ENCODE results near the gene FHOD3. TPM values are rescaled to one million over a fixed set of nuclear protein-coding genes. Genes with fewer than 3 reads are reported as not detected.

The FHOD3 gene
- total RNA-seq, 2 donors from 2014 or later: 66.0 to 114 TPM

DNA sequence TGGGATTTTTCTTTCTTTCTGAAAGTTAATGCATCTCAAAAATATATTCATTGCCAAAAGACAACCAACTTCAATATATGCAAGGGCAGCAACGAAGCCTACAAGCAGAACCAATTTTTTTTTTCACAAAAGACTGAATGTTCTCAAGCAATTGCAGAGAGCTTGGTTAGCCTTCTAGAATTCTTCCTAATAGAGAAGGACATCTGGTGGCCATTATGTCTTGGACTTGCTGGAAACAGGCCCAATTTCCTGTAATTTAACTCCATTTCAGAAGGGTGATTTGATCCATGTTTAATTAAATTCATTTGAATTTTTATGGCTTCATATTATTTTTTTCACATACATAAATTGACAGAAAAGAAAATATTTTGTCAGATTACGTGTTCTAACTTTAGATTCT lies 323.3 kb downstream of the FHOD3 start:
- Histone ChIP-seq H3K27ac (no peak overlapping the region), H3K27me3 (no peaks in the 10 kb centered on the region), H3K4me3 (no peak overlapping the region), H3K4me1 (peaks cover 0 to 16% of the 10 kb centered on the region in 2 donors), H3K9me3 (no peaks in the 10 kb centered on the region), H3K36me3 (no peaks in the 10 kb centered on the region)
- TF ChIP-seq, protein P1, sequence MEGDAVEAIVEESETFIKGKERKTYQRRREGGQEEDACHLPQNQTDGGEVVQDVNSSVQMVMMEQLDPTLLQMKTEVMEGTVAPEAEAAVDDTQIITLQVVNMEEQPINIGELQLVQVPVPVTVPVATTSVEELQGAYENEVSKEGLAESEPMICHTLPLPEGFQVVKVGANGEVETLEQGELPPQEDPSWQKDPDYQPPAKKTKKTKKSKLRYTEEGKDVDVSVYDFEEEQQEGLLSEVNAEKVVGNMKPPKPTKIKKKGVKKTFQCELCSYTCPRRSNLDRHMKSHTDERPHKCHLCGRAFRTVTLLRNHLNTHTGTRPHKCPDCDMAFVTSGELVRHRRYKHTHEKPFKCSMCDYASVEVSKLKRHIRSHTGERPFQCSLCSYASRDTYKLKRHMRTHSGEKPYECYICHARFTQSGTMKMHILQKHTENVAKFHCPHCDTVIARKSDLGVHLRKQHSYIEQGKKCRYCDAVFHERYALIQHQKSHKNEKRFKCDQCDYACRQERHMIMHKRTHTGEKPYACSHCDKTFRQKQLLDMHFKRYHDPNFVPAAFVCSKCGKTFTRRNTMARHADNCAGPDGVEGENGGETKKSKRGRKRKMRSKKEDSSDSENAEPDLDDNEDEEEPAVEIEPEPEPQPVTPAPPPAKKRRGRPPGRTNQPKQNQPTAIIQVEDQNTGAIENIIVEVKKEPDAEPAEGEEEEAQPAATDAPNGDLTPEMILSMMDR (IDR thresholded peaks at IDR 0.05): no peak
- no peak for DNase-seq (ENCODE audit: low spot score)

DNA sequence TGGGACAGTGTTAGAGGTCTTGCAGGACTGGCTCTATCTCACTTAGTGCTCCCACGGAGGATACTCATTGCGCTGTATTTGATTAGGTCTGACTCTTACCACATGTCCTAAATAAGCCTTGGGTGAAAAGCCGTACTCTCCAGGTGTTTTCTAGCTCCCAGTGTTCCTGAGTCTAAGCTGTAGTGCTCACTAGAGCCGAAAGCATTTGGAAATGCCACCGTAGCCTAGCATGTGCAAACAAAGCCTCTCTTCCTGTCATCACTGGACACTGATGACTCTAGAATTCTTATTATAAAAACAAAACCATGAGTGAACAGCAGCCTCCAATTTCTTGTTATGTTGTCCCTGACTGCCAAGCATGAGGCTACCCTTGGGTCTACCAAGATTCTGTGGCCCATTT lies 325.1 kb downstream of the FHOD3 start:
- no peaks in the 10 kb centered on the region for H3K9me3 ChIP-seq
- peak overlapping the region in 1 of 2 donors; percentile 55 for H3K27ac ChIP-seq
- TF ChIP-seq, protein P1 (IDR thresholded peaks at IDR 0.05): no peak
- peak; percentile 42 for DNase-seq (ENCODE audit: low spot score)
- no peaks in the 10 kb centered on the region for H3K27me3 ChIP-seq
- no peaks in the 10 kb centered on the region for H3K36me3 ChIP-seq
- no peak overlapping the region for H3K4me3 ChIP-seq
- H3K4me1 ChIP-seq: peaks cover 0 to 19% of the 10 kb centered on the region in 2 donors

DNA sequence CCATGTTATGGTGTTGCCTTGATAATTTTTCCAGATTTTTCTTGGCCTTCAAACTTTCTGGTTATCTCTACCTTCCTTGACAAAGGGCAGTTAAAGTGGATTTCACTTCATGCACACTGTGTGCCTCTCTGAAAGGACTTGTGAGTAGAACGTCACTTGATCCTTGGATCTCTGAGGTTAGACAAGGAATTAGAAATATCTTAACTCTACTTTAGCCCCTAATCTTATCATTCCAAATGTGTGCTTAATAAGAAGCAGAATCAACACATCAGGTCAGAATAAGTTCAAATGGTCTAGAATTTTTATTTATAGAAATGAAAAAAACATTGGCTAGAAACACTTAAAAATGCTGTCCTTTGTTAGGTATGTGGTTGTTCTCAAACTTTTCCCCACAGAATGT lies 325.6 kb downstream of the FHOD3 start:
- Histone ChIP-seq H3K4me1 (peaks cover 0 to 23% of the 10 kb centered on the region in 2 donors), H3K9me3 (no peaks in the 10 kb centered on the region), H3K27ac (peak overlapping the region in 1 of 2 donors; percentile 55), H3K27me3 (no peaks in the 10 kb centered on the region), H3K36me3 (no peaks in the 10 kb centered on the region), H3K4me3 (no peak overlapping the region)
- no peak for DNase-seq (ENCODE audit: low spot score)
- TF ChIP-seq, protein P1 (IDR thresholded peaks at IDR 0.05): no peak

DNA sequence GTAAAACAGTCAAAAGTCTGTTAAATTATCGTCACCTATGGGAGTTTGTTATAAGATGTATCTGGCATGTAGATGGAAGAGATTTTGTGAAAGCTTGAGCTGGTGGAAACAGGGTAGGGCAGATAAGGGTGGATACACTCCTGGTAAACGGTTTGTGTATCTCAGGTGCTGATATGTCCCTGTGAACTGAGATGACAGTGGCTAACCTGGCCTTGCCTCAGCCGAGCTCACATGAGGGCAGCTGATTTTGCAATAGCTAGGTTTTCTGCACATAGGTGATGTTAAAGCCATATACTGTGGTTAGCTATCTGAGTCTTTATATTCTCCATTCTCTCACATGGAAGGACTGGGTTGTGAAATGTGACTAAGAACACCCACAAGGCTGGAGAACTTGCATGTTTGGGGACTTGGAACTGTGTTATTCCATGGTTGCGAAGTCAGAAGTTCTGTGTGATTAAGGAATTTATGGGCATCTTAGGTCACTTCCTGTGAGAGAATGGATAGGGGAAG lies 326.2 kb downstream of the FHOD3 start:
- DNase-seq (ENCODE audit: low spot score): peak; percentile 9
- no peaks in the 10 kb centered on the region for H3K27me3 ChIP-seq
- peaks cover 0 to 30% of the 10 kb centered on the region in 2 donors for H3K4me1 ChIP-seq
- no peaks in the 10 kb centered on the region for H3K36me3 ChIP-seq
- no peak overlapping the region for H3K4me3 ChIP-seq
- TF ChIP-seq, protein P1 (IDR thresholded peaks at IDR 0.05): no peak
- H3K27ac ChIP-seq: peak overlapping the region in 1 of 2 donors; percentile 55
- H3K9me3 ChIP-seq: no peaks in the 10 kb centered on the region

DNA sequence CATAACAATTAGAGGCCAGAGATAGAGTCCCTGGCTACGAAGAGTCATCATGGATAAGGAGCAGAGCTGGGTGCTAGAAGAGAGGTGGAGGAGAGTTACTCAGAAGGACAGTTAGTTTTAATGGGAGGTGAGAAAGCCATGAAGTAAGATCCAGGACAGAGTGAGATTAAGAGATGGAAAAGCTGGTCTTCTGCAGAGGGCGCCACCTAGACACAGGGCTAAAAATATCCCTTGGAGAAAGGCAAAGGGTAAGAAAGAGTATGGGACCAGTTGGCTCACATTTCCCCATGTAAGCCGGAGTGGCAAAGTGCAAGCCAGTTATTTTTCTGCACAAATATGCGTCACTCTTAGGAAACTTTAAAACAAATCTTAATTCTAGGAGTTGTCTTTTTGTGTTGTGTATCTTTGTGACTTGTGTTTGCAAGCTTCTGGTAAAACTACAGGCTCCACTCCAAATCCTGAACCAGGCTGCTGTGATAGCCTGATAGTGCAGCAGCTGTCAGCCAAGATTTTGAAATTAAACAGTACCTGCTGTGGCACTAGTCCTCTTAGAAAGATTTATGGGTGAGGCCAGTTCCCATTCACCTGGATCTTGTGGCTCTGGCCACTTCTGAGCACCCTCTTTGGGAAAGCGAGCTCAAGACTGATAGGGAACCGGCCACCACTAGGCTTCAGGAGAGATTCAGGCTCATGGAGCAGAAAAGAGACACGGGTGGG lies 327.1 kb downstream of the FHOD3 start:
- TF ChIP-seq, protein P1 (IDR thresholded peaks at IDR 0.05): peak in 1 of 2 donors; percentile 28
- peak overlapping the region in 1 of 2 donors; percentile 55 for H3K27ac ChIP-seq
- peaks cover 0 to 38% of the 10 kb centered on the region in 2 donors for H3K4me1 ChIP-seq
- no peaks in the 10 kb centered on the region for H3K36me3 ChIP-seq
- no peaks in the 10 kb centered on the region for H3K9me3 ChIP-seq
- H3K4me3 ChIP-seq: no peak overlapping the region
- H3K27me3 ChIP-seq: no peaks in the 10 kb centered on the region
- no peak for DNase-seq (ENCODE audit: low spot score)

All from right atrium auricular region (tissue), 2 donors.